Liver (tissue), 3 donors: Measurements from ENCODE around the gene ACYP2.

ENCODE experiments used
- CTCF ChIP-seq: fragments of 150-350 bp; IDR thresholded peaks from 2 replicates; pipeline ENCODE4 v1.5.1; 2017; ENCODE audit warnings: improper control_type of control experiment, low read depth, low read length; ENCODE audit not compliant: missing input control
- EGR1 ChIP-seq, 2 donors: IDR thresholded peaks; 2 replicates each; pipeline ENCODE4 v1.6.1; 2016 to 2018; ENCODE audit warnings: antibody characterized with exemption in 2 of 2, low read depth in 2 of 2
- JUND ChIP-seq, 2 donors: IDR thresholded peaks; 2 replicates each; pipeline ENCODE4 v1.6.1; 2016; ENCODE audit warnings: antibody characterized with exemption in 2 of 2
- MAX ChIP-seq: IDR thresholded peaks from 2 replicates; pipeline ENCODE4 v1.6.1; 2016; ENCODE audit warnings: antibody characterized with exemption
- RAD21 ChIP-seq, 2 donors: IDR thresholded peaks; 2 replicates each; pipeline ENCODE4 v1.6.1; 2016; ENCODE audit warnings: antibody characterized with exemption in 2 of 2, mild to moderate bottlenecking in 2 of 2
- SP1 ChIP-seq: IDR thresholded peaks from 2 replicates; pipeline ENCODE4 v1.6.1; 2018; ENCODE audit warnings: antibody characterized with exemption, mild to moderate bottlenecking
- TAF1 ChIP-seq: conservative IDR thresholded peaks from 2 replicates; pipeline ENCODE4 v1.6.1; 2016; ENCODE audit warnings: antibody characterized with exemption, mild to moderate bottlenecking
- YY1 ChIP-seq: IDR thresholded peaks from 2 replicates; pipeline ENCODE4 v1.6.1; 2016; ENCODE audit warnings: antibody characterized with exemption, mild to moderate bottlenecking
- ZBTB33 ChIP-seq: IDR thresholded peaks from 2 replicates; pipeline ENCODE4 v1.6.1; 2016; ENCODE audit warnings: antibody characterized with exemption
- donor health status: healthy.
- donor health status: healthy.

DNA sequence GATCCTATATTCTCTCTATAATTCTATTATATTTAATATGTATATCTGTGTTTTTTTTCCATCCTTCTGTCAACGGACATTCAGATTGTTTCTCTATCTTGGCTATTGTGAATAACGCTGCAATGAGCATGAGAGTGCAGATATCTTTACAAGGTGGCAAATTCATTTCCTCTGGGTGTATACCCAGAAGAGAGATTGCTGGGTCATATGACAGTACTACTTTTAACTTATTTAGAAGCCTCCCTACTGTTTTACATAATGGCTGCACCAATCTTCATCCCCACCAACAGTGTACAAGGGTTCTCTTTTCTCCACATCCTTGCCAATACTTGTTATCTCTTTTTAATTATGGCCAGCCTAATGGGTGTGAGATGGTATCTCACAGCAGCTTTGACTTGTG lies 74.1 kb downstream of the ACYP2 start:
- TF ChIP-seq MAX (no peak), CTCF (no peak), RAD21 (IDR thresholded peaks at IDR 0.05) (no peak), EGR1 (IDR thresholded peaks at IDR 0.05; ENCODE audit: low read depth in 2 of 2) (no peak), SP1 (no peak), ZBTB33 (no peak), TAF1 (no peak), JUND (IDR thresholded peaks at IDR 0.05) (no peak), YY1 (no peak)
